ENCODE data around the gene IGF2BP1.

DNA sequence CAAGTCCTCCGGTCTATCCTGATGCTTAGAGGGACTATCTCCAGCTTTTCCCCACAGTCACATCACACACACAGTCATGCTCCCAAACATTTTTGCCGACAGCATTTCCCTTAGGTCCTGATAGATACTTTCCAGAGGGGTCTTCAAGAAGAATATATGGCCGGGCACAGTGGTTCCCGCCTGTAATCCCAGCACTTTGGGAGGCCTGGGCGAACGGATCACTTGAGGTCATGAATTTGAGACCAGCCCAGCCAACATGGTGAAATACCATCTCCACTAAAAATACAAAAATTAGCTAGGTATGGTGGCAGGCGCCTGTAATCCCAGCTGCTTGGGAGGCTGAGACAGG lies 24.5 kb upstream of the IGF2BP1 start:
- TF ChIP-seq, protein P1, sequence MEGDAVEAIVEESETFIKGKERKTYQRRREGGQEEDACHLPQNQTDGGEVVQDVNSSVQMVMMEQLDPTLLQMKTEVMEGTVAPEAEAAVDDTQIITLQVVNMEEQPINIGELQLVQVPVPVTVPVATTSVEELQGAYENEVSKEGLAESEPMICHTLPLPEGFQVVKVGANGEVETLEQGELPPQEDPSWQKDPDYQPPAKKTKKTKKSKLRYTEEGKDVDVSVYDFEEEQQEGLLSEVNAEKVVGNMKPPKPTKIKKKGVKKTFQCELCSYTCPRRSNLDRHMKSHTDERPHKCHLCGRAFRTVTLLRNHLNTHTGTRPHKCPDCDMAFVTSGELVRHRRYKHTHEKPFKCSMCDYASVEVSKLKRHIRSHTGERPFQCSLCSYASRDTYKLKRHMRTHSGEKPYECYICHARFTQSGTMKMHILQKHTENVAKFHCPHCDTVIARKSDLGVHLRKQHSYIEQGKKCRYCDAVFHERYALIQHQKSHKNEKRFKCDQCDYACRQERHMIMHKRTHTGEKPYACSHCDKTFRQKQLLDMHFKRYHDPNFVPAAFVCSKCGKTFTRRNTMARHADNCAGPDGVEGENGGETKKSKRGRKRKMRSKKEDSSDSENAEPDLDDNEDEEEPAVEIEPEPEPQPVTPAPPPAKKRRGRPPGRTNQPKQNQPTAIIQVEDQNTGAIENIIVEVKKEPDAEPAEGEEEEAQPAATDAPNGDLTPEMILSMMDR (IDR thresholded peaks at IDR 0.05) = no peak
- no peak for TF ChIP-seq ZFX (IDR thresholded peaks at IDR 0.05; ENCODE audit: borderline replicate concordance)
